Uterus (tissue), 4 donors: Measurements from ENCODE around the gene CRIP1. TPM values are rescaled to one million over a fixed set of nuclear protein-coding genes. Genes with fewer than 3 reads are reported as not detected.

Experiments used
- DNase-seq, 2 donors: peaks; one replicate each; pipeline ENCODE4 v3.0.0-alpha.2; 2019 to 2020
- H3K27ac ChIP-seq, 2 donors: fragments of 200-600 bp; sonication (generic); 1 replicate in 1 of 2; 2 replicates in 1 of 2; pipeline ENCODE4 v1.5.1; 2016 to 2018
- H3K27me3 ChIP-seq, 2 donors: fragments of 200-600 bp; sonication (generic); one replicate each; pipeline ENCODE4 v1.5.1; 2018 to 2019; ENCODE audit warnings: control low read depth in 1 of 2
- H3K36me3 ChIP-seq, 2 donors: fragments of 200-600 bp; sonication (generic); one replicate each; pipeline ENCODE4 v1.5.1; 2019; ENCODE audit warnings: control low read depth in 1 of 2
- H3K4me1 ChIP-seq, 2 donors: fragments of 200-600 bp; sonication (generic); one replicate each; pipeline ENCODE4 v1.5.1; 2018 to 2019; ENCODE audit warnings: control low read depth in 1 of 2
- H3K4me3 ChIP-seq, 2 donors: fragments of 200-600 bp; sonication (generic); 1 replicate in 1 of 2; 2 replicates in 1 of 2; pipeline ENCODE4 v1.5.1; 2018 to 2019; ENCODE audit warnings: mild to moderate bottlenecking in 1 of 2
- H3K9me3 ChIP-seq, 2 donors: fragments of 200-600 bp; sonication (generic); one replicate each; pipeline ENCODE4 v1.5.1; 2019; ENCODE audit warnings: control low read depth in 1 of 2
- CTCF ChIP-seq, 4 experiments: fragments of 200-600 bp in 2 of 4; fragments of 450-650 bp in 2 of 4; sonication (generic) in 2 of 4; IDR thresholded peaks; one replicate each; pipeline ENCODE4 v1.5.1; 2016 to 2019; ENCODE audit warnings: antibody characterized with exemption in 4 of 4, mild to moderate bottlenecking in 2 of 4, moderate library complexity in 1 of 4
- POLR2A ChIP-seq, 2 donors: fragments of 450-650 bp; IDR thresholded peaks; one replicate each; pipeline ENCODE4 v1.6.1; 2016; ENCODE audit warnings: antibody characterized with exemption in 2 of 2, mild to moderate bottlenecking in 1 of 2, moderate library complexity in 1 of 2
- intact Hi-C: fragments of 100-400 bp; cut with DNase I; formaldehyde crosslinking; loops from one replicate; pipeline ENCODE4 v1.15.1; 2023; ENCODE audit warnings: low total_unique reads
- total RNA-seq, 4 donors: library from RNA; depleted of rRNA in 3 of 4; stranded (reverse); fragments of >200 nt in 3 of 4; gene quantifications; one replicate each; pipeline versions ENCODE4 v1.1.0 to v1.2.4, GENCODE V29; 2014 to 2023
- donor health status: DM: yes; HTN: yes; CAD: no.

CRIP1 gene
- total RNA-seq, 4 donors from 2014 or later: 0.51 to 64.7 (median 34.4) TPM

DNA sequence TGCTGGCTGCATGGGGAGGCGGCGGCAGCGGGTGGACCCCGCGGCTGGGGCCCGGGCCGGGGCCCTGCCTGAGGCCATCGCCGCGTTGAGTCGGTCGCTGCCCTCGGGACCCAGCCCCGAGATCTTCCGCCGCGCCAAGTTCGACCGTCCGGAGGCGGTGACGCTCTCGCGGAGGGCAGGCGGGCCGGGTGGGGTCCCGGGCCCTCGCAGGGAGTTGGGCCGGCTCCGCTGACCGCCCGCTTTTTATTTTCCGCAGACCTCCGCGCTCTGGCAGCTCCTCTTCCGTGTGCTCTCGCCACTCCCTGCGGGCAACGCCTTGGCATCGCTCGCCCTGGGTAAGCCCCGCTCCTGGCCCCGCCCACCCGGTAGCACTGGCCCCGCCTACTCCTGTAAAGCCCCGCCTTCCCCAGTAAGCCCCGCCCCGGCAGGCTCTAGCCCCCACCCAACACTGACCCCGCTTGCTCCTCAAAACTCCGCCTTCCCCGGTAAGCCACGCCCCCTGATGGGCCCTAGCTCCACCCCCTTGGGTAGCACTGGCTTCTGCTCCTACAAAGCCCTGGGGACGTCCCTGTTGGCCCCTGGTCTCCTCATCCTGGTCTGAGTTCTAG, 4.8 kb downstream of the CRIP1 start:
- peaks cover 0 to 14% of the 10 kb centered on the region in 2 donors for H3K4me1 ChIP-seq
- H3K9me3 ChIP-seq: no peaks in the 10 kb centered on the region
- H3K27me3 ChIP-seq: no peaks in the 10 kb centered on the region
- H3K27ac ChIP-seq: peak overlapping the region; percentile 56 to 85
- intact Hi-C loops: no loop called here
- peak overlapping the region; percentile 30 to 72 for H3K4me3 ChIP-seq
- TF ChIP-seq POLR2A (IDR thresholded peaks at IDR 0.05): peak; percentile 0 to 15
- TF ChIP-seq CTCF (IDR thresholded peaks at IDR 0.05): no peak
- H3K36me3 ChIP-seq: no peaks in the 10 kb centered on the region
- peak; percentile 73 to 74 for DNase-seq

GRCh38 chr14:105492031-105492970, 5.6 kb downstream of the CRIP1 start:
- Histone ChIP-seq H3K27ac (no peak overlapping the region), H3K4me3 (peak overlapping the region in 1 of 2 donors; percentile 72), H3K27me3 (no peaks in the 10 kb centered on the region), H3K4me1 (peaks cover 0 to 9% of the 10 kb centered on the region in 2 donors), H3K9me3 (no peaks in the 10 kb centered on the region), H3K36me3 (no peaks in the 10 kb centered on the region)
- DNase-seq: peak; percentile 38 to 39
- no peak for TF ChIP-seq POLR2A (IDR thresholded peaks at IDR 0.05)
- intact Hi-C loops: no loop called here

- no peak for TF ChIP-seq CTCF (IDR thresholded peaks at IDR 0.05)
- no peak for TF ChIP-seq POLR2A (IDR thresholded peaks at IDR 0.05)
- H3K36me3 ChIP-seq: no peaks in the 10 kb centered on the region
- peaks cover 0 to 9% of the 10 kb centered on the region in 2 donors for H3K4me1 ChIP-seq
- peak; percentile 18 to 19 for DNase-seq
- no peaks in the 10 kb centered on the region for H3K9me3 ChIP-seq
- no peak overlapping the region for H3K4me3 ChIP-seq
- H3K27ac ChIP-seq: no peak overlapping the region
- no peaks in the 10 kb centered on the region for H3K27me3 ChIP-seq
- intact Hi-C loops: no loop called here
These were observed 6.5 kb downstream of the CRIP1 start for GRCh38 chr14:105492971-105493871.

GRCh38 chr14:105493921-105494605, 7.4 kb downstream of the CRIP1 start:
- intact Hi-C loops: no loop called here
- Histone ChIP-seq H3K27ac (no peak overlapping the region), H3K9me3 (no peaks in the 10 kb centered on the region), H3K4me1 (peaks cover 0 to 8% of the 10 kb centered on the region in 2 donors), H3K27me3 (no peaks in the 10 kb centered on the region), H3K4me3 (no peak overlapping the region), H3K36me3 (no peaks in the 10 kb centered on the region)
- DNase-seq: peak in 1 of 2 donors; percentile 13
- no peak for TF ChIP-seq CTCF (IDR thresholded peaks at IDR 0.05)
- no peak for TF ChIP-seq POLR2A (IDR thresholded peaks at IDR 0.05)

GRCh38 chr14:105494606-105494929, 7.9 kb downstream of the CRIP1 start:
- no peak overlapping the region for H3K27ac ChIP-seq
- no peaks in the 10 kb centered on the region for H3K27me3 ChIP-seq
- intact Hi-C loops: no loop called here
- no peaks in the 10 kb centered on the region for H3K9me3 ChIP-seq
- TF ChIP-seq POLR2A (IDR thresholded peaks at IDR 0.05) (no peak), CTCF (IDR thresholded peaks at IDR 0.05) (no peak)
- H3K4me3 ChIP-seq: no peak overlapping the region
- H3K36me3 ChIP-seq: no peaks in the 10 kb centered on the region
- no peak for DNase-seq
- H3K4me1 ChIP-seq: peaks cover 0 to 3% of the 10 kb centered on the region in 2 donors
